ENCODE data around the gene PLK1.

Gene PLK1

GRCh38 chr16:23640615-23640930, 38.1 kb upstream of the PLK1 start:
- peaks cover 3% of the 10 kb centered on the region for H3K4me1 ChIP-seq (ENCODE audit: control insufficient read depth, low read depth, low read length)
- no peak overlapping the region for H2BK120ac ChIP-seq (ENCODE audit: low read depth, low read length)
- peak overlapping the region; percentile 97 for H3K56ac ChIP-seq (ENCODE audit: low read length)
- peaks cover 9% of the 10 kb centered on the region for H3K79me1 ChIP-seq (ENCODE audit: low read length)
- peak; percentile 49 for DNase-seq
- peak overlapping the region; percentile 93 for H3K4ac ChIP-seq (ENCODE audit: low read depth, low read length)
- H4K5ac ChIP-seq (ENCODE audit: low read length): peak overlapping the region; percentile 21
- H2AK5ac ChIP-seq (ENCODE audit: low read length): no peak overlapping the region
- no peaks in the 10 kb centered on the region for H3K27me3 ChIP-seq (ENCODE audit: insufficient read depth, low read length, poor library complexity)
- H3K23ac ChIP-seq (ENCODE audit: low read length): no peak overlapping the region
- H3K27ac ChIP-seq (ENCODE audit: low read depth, low read length): peak overlapping the region; percentile 77
- H3K18ac ChIP-seq (ENCODE audit: low read length): no peak overlapping the region
- peaks cover 17% of the 10 kb centered on the region for H3K79me2 ChIP-seq (ENCODE audit: control insufficient read depth, insufficient read depth, low read length)
- no peaks in the 10 kb centered on the region for H3K36me3 ChIP-seq (ENCODE audit: control insufficient read depth, insufficient read depth, low read length)
- H4K8ac ChIP-seq (ENCODE audit: low read depth, low read length): no peak overlapping the region
- no CpG with 5 or more reads among the region's 8 CpGs for WGBS (ENCODE audit: extremely low coverage, insufficient coverage, low lambda C conversion rate)
- peak overlapping the region; percentile 75 for H3K4me2 ChIP-seq (ENCODE audit: low read length)
- H2BK5ac ChIP-seq (ENCODE audit: low read length): peak overlapping the region; percentile 61
- H3K4me3 ChIP-seq (ENCODE audit: low read length): peak overlapping the region; percentile 84
- no peak overlapping the region for H2BK15ac ChIP-seq (replicated peaks; ENCODE audit: low read depth)
- peak overlapping the region; percentile 95 for H3K9ac ChIP-seq (ENCODE audit: low read length)

GRCh38 chr16:23640931-23641765, 37.5 kb upstream of the PLK1 start, which contains the start of the genes DCTN5 and PALB2:
Gene DCTN5 (plus strand): TSS chr16:23641466. CDS start chr16:23641543, 77 bp downstream.
Gene PALB2 (minus strand): TSS chr16:23641310. CDS start chr16:23641157, 153 bp downstream.
- Histone ChIP-seq H3K36me3 (ENCODE audit: control insufficient read depth, insufficient read depth, low read length) (no peaks in the 10 kb centered on the region), H3K27ac (ENCODE audit: low read depth, low read length) (peak within 1 kb of the TSS; percentile 77), H4K5ac (ENCODE audit: low read length) (peak within 1 kb of the TSS; percentile 21), H3K4ac (ENCODE audit: low read depth, low read length) (peak within 1 kb of the TSS; percentile 93), H3K79me2 (ENCODE audit: control insufficient read depth, insufficient read depth, low read length) (peaks cover 17% of the 10 kb centered on the region), H3K18ac (ENCODE audit: low read length) (peak within 1 kb of the TSS; percentile 81), H3K56ac (ENCODE audit: low read length) (peak within 1 kb of the TSS; percentile 98), H3K4me2 (ENCODE audit: low read length) (peak within 1 kb of the TSS; percentile 75), H2BK15ac (replicated peaks; ENCODE audit: low read depth) (no peak within 1 kb of the TSS), H3K27me3 (ENCODE audit: insufficient read depth, low read length, poor library complexity) (no peaks in the 10 kb centered on the region), H3K4me1 (ENCODE audit: control insufficient read depth, low read depth, low read length) (peaks cover 3% of the 10 kb centered on the region), H3K23ac (ENCODE audit: low read length) (no peak within 1 kb of the TSS), H3K9ac (ENCODE audit: low read length) (peak within 1 kb of the TSS; percentile 95), H2BK120ac (ENCODE audit: low read depth, low read length) (no peak within 1 kb of the TSS), H4K8ac (ENCODE audit: low read depth, low read length) (peak within 1 kb of the TSS; percentile 83), H3K79me1 (ENCODE audit: low read length) (peaks cover 9% of the 10 kb centered on the region), H3K4me3 (ENCODE audit: low read length) (peak within 1 kb of the TSS; percentile 92), H2BK5ac (ENCODE audit: low read length) (peak within 1 kb of the TSS; percentile 61), H2AK5ac (ENCODE audit: low read length) (no peak within 1 kb of the TSS)
- WGBS (ENCODE audit: extremely low coverage, insufficient coverage, low lambda C conversion rate): no CpG with 5 or more reads among the region's 64 CpGs
- DNase-seq: peak; percentile 97

- H4K8ac ChIP-seq (ENCODE audit: low read depth, low read length): no peak overlapping the region
- H2BK15ac ChIP-seq (replicated peaks; ENCODE audit: low read depth): no peak overlapping the region
- H3K36me3 ChIP-seq (ENCODE audit: control insufficient read depth, insufficient read depth, low read length): no peaks in the 10 kb centered on the region
- no peak overlapping the region for H2BK120ac ChIP-seq (ENCODE audit: low read depth, low read length)
- peak overlapping the region; percentile 98 for H3K56ac ChIP-seq (ENCODE audit: low read length)
- H3K4me2 ChIP-seq (ENCODE audit: low read length): peak overlapping the region; percentile 43
- no peak overlapping the region for H3K27ac ChIP-seq (ENCODE audit: low read depth, low read length)
- peak overlapping the region; percentile 95 for H3K9ac ChIP-seq (ENCODE audit: low read length)
- H3K79me1 ChIP-seq (ENCODE audit: low read length): peaks cover 9% of the 10 kb centered on the region
- no CpG with 5 or more reads among the region's 14 CpGs for WGBS (ENCODE audit: extremely low coverage, insufficient coverage, low lambda C conversion rate)
- no peak overlapping the region for H4K5ac ChIP-seq (ENCODE audit: low read length)
- no peak overlapping the region for H3K18ac ChIP-seq (ENCODE audit: low read length)
- H3K4me1 ChIP-seq (ENCODE audit: control insufficient read depth, low read depth, low read length): peaks cover 3% of the 10 kb centered on the region
- H3K4ac ChIP-seq (ENCODE audit: low read depth, low read length): no peak overlapping the region
- H2BK5ac ChIP-seq (ENCODE audit: low read length): no peak overlapping the region
- no peak overlapping the region for H3K23ac ChIP-seq (ENCODE audit: low read length)
- H2AK5ac ChIP-seq (ENCODE audit: low read length): no peak overlapping the region
- peak overlapping the region; percentile 2 for H3K4me3 ChIP-seq (ENCODE audit: low read length)
- no peak for DNase-seq
- peaks cover 19% of the 10 kb centered on the region for H3K79me2 ChIP-seq (ENCODE audit: control insufficient read depth, insufficient read depth, low read length)
- no peaks in the 10 kb centered on the region for H3K27me3 ChIP-seq (ENCODE audit: insufficient read depth, low read length, poor library complexity)
These were observed 36.4 kb upstream of the PLK1 start for GRCh38 chr16:23642246-23642774.

GRCh38 chr16:23650674-23651416, 27.8 kb upstream of the PLK1 start:
- H3K79me2 ChIP-seq (ENCODE audit: control insufficient read depth, insufficient read depth, low read length): peaks cover 7% of the 10 kb centered on the region
- no peak overlapping the region for H3K9ac ChIP-seq (ENCODE audit: low read length)
- H3K27ac ChIP-seq (ENCODE audit: low read depth, low read length): no peak overlapping the region
- H3K4me1 ChIP-seq (ENCODE audit: control insufficient read depth, low read depth, low read length): no peaks in the 10 kb centered on the region
- H2BK15ac ChIP-seq (replicated peaks; ENCODE audit: low read depth): no peak overlapping the region
- no peaks in the 10 kb centered on the region for H3K27me3 ChIP-seq (ENCODE audit: insufficient read depth, low read length, poor library complexity)
- H2AK5ac ChIP-seq (ENCODE audit: low read length): no peak overlapping the region
- no peak overlapping the region for H3K56ac ChIP-seq (ENCODE audit: low read length)
- no peak overlapping the region for H3K4me3 ChIP-seq (ENCODE audit: low read length)
- no CpG with 5 or more reads among the region's 4 CpGs for WGBS (ENCODE audit: extremely low coverage, insufficient coverage, low lambda C conversion rate)
- H3K18ac ChIP-seq (ENCODE audit: low read length): no peak overlapping the region
- DNase-seq: peak; percentile 51
- no peak overlapping the region for H4K5ac ChIP-seq (ENCODE audit: low read length)
- H3K4me2 ChIP-seq (ENCODE audit: low read length): no peak overlapping the region
- no peak overlapping the region for H4K8ac ChIP-seq (ENCODE audit: low read depth, low read length)
- no peak overlapping the region for H2BK120ac ChIP-seq (ENCODE audit: low read depth, low read length)
- H3K79me1 ChIP-seq (ENCODE audit: low read length): no peaks in the 10 kb centered on the region
- no peak overlapping the region for H2BK5ac ChIP-seq (ENCODE audit: low read length)
- no peaks in the 10 kb centered on the region for H3K36me3 ChIP-seq (ENCODE audit: control insufficient read depth, insufficient read depth, low read length)
- H3K4ac ChIP-seq (ENCODE audit: low read depth, low read length): no peak overlapping the region
- H3K23ac ChIP-seq (ENCODE audit: low read length): no peak overlapping the region

GRCh38 chr16:23651943-23652468, 26.7 kb upstream of the PLK1 start:
- Histone ChIP-seq H3K23ac (ENCODE audit: low read length) (no peak overlapping the region), H4K5ac (ENCODE audit: low read length) (no peak overlapping the region), H3K56ac (ENCODE audit: low read length) (no peak overlapping the region), H3K27ac (ENCODE audit: low read depth, low read length) (no peak overlapping the region), H3K4me2 (ENCODE audit: low read length) (no peak overlapping the region), H3K36me3 (ENCODE audit: control insufficient read depth, insufficient read depth, low read length) (no peaks in the 10 kb centered on the region), H2BK15ac (replicated peaks; ENCODE audit: low read depth) (no peak overlapping the region), H2AK5ac (ENCODE audit: low read length) (no peak overlapping the region), H4K8ac (ENCODE audit: low read depth, low read length) (no peak overlapping the region), H3K4me3 (ENCODE audit: low read length) (no peak overlapping the region), H3K79me2 (ENCODE audit: control insufficient read depth, insufficient read depth, low read length) (peaks cover 7% of the 10 kb centered on the region), H2BK5ac (ENCODE audit: low read length) (no peak overlapping the region), H3K18ac (ENCODE audit: low read length) (no peak overlapping the region), H3K27me3 (ENCODE audit: insufficient read depth, low read length, poor library complexity) (no peaks in the 10 kb centered on the region), H3K79me1 (ENCODE audit: low read length) (no peaks in the 10 kb centered on the region), H3K9ac (ENCODE audit: low read length) (no peak overlapping the region), H2BK120ac (ENCODE audit: low read depth, low read length) (no peak overlapping the region), H3K4ac (ENCODE audit: low read depth, low read length) (no peak overlapping the region), H3K4me1 (ENCODE audit: control insufficient read depth, low read depth, low read length) (no peaks in the 10 kb centered on the region)
- DNase-seq: no peak
- WGBS (ENCODE audit: extremely low coverage, insufficient coverage, low lambda C conversion rate): 100% methylated on average over 1 of the region's 4 CpGs

Data from mesendoderm (in vitro differentiated cells).